ENCODE results near the gene KISS1R. TPM values are rescaled to one million over a fixed set of nuclear protein-coding genes. Genes with fewer than 3 reads are reported as not detected.

Gene KISS1R
- total RNA-seq, 1 donor from 2014 or later = not detected

- peak overlapping the region; percentile 39 for H3K4me3 ChIP-seq
- peak; percentile 1 to 2 for ATAC-seq
- intact Hi-C loops (cut with DNase I) = loop anchor here (5.0 kb wide), 1 partner anchor 62 kb away; the partner anchor contains the start of gene WDR18
These were observed 3.1 kb downstream of the KISS1R start for GRCh38 chr19:920051-920864.

GRCh38 chr19:924553-925086 lies 7.5 kb downstream of the KISS1R start:
- no peaks in the 10 kb centered on the region for H3K9me3 ChIP-seq
- H3K4me3 ChIP-seq = peak overlapping the region; percentile 76
- ATAC-seq (no peak), DNase-seq (no peak)
- TF ChIP-seq CTCF (IDR thresholded peaks at IDR 0.05) = no peak
- peak overlapping the region; percentile 87 for H3K27ac ChIP-seq
- peaks cover 19% of the 10 kb centered on the region for H3K27me3 ChIP-seq (ENCODE audit: low read depth)
- peaks cover 3% of the 10 kb centered on the region for H3K36me3 ChIP-seq
- peaks cover 39% of the 10 kb centered on the region for H3K4me1 ChIP-seq
- intact Hi-C loops (cut with DNase I) = loop anchor here (5.0 kb wide), 1 partner anchor 58 kb away; the partner anchor contains the start of gene WDR18

More at GRCh38 chr19:920051-920864, 3.1 kb downstream of the KISS1R start:
- H3K4me1 ChIP-seq = peaks cover 47% of the 10 kb centered on the region
- no peak for TF ChIP-seq CTCF (IDR thresholded peaks at IDR 0.05)
- H3K36me3 ChIP-seq = no peaks in the 10 kb centered on the region
- peaks cover 56% of the 10 kb centered on the region for H3K27me3 ChIP-seq (ENCODE audit: low read depth)
- peak overlapping the region; percentile 11 for H3K27ac ChIP-seq
- DNase-seq = no peak
- H3K9me3 ChIP-seq = no peaks in the 10 kb centered on the region

GRCh38 chr19:925087-925525 lies 8.0 kb downstream of the KISS1R start:
- peaks cover 14% of the 10 kb centered on the region for H3K27me3 ChIP-seq (ENCODE audit: low read depth)
- peak overlapping the region; percentile 76 for H3K4me3 ChIP-seq
- H3K4me1 ChIP-seq = peaks cover 35% of the 10 kb centered on the region
- H3K36me3 ChIP-seq = peaks cover 7% of the 10 kb centered on the region
- ATAC-seq (peak; percentile 47 to 72), DNase-seq (no peak)
- no peaks in the 10 kb centered on the region for H3K9me3 ChIP-seq
- peak overlapping the region; percentile 87 for H3K27ac ChIP-seq
- no peak for TF ChIP-seq CTCF (IDR thresholded peaks at IDR 0.05)
- intact Hi-C loops (cut with DNase I) = no loop called here

- Histone ChIP-seq H3K27ac (peak within 1 kb of the TSS; percentile 87), H3K4me3 (peak within 1 kb of the TSS; percentile 76), H3K27me3 (ENCODE audit: low read depth) (peaks cover 8% of the 10 kb centered on the region), H3K36me3 (peaks cover 9% of the 10 kb centered on the region), H3K9me3 (no peaks in the 10 kb centered on the region), H3K4me1 (peaks cover 31% of the 10 kb centered on the region)
- DNase-seq (peak; percentile 89), ATAC-seq (peak; percentile 83 to 86)
- no peak for TF ChIP-seq CTCF (IDR thresholded peaks at IDR 0.05)
- intact Hi-C loops (cut with DNase I) = no loop called here
These were observed 8.6 kb downstream of the KISS1R start, which contains the start of gene ARID3A for GRCh38 chr19:925526-926322. TSS of gene ARID3A (plus strand) at chr19:926035. CDS start at chr19:929529, 3,494 bp downstream.

GRCh38 chr19:926323-926588 lies 9.1 kb downstream of the KISS1R start:
- H3K36me3 ChIP-seq = peaks cover 9% of the 10 kb centered on the region
- ATAC-seq = no peak
- peak overlapping the region; percentile 76 for H3K4me3 ChIP-seq
- H3K4me1 ChIP-seq = peaks cover 31% of the 10 kb centered on the region
- peaks cover 3% of the 10 kb centered on the region for H3K27me3 ChIP-seq (ENCODE audit: low read depth)
- H3K9me3 ChIP-seq = no peaks in the 10 kb centered on the region
- no peak for DNase-seq
- intact Hi-C loops (cut with DNase I) = no loop called here
- no peak for TF ChIP-seq CTCF (IDR thresholded peaks at IDR 0.05)
- H3K27ac ChIP-seq = peak overlapping the region; percentile 87

All from lower lobe of right lung (tissue), 2 donors.